Esophagus squamous epithelium (tissue), 4 donors: ENCODE data around the gene ARHGAP23.

ENCODE experiments used
- CTCF ChIP-seq, 6 experiments: fragments of 450-650 bp in 4 of 6; fragments of 200-600 bp in 2 of 6; sonication (generic) in 2 of 6; IDR thresholded peaks; one replicate each; pipeline ENCODE4 v1.5.1; 2016 to 2019; ENCODE audit warnings: antibody characterized with exemption in 6 of 6, mild to moderate bottlenecking in 4 of 6, moderate library complexity in 4 of 6
- POLR2A ChIP-seq, 4 donors: fragments of 450-650 bp; IDR thresholded peaks; one replicate each; pipeline ENCODE4 v1.6.1; 2017; ENCODE audit warnings: antibody characterized with exemption in 4 of 4, mild to moderate bottlenecking in 4 of 4, moderate library complexity in 3 of 4

- no peak for TF ChIP-seq CTCF (IDR thresholded peaks at IDR 0.05)
- TF ChIP-seq POLR2A (IDR thresholded peaks at IDR 0.05), result no peak
These were observed 31.9 kb downstream of the ARHGAP23 start for GRCh38 chr17:38460082-38460715.
